Adipocyte (in vitro differentiated cells): ENCODE measurements around the gene NFE2L1.

ENCODE experiments used
- DNase-seq: peaks from one replicate; pipeline ENCODE4 v3.0.0-alpha.2; 2015; ENCODE audit warnings: low read depth
- H3K27me3 ChIP-seq: replicated peaks from 2 replicates; pipeline ENCODE4 v1.7.0; 2013; ENCODE audit warnings: mild to moderate bottlenecking, low read length, moderate library complexity; ENCODE audit not compliant: control insufficient read depth, insufficient read depth
- H3K36me3 ChIP-seq: 2 replicates; pipeline ENCODE4 v1.7.0; 2013; ENCODE audit warnings: low read length, mild to moderate bottlenecking, moderate library complexity; ENCODE audit not compliant: control insufficient read depth, insufficient read depth, severe bottlenecking
- H3K4me1 ChIP-seq: 2 replicates; pipeline ENCODE4 v1.7.0; 2013; ENCODE audit warnings: mild to moderate bottlenecking, low read length, moderate library complexity; ENCODE audit not compliant: control insufficient read depth, insufficient read depth
- H3K4me3 ChIP-seq: 2 replicates; pipeline ENCODE4 v1.7.0; 2013; ENCODE audit warnings: mild to moderate bottlenecking, low read length, moderate library complexity
- H3K9ac ChIP-seq: 2 replicates; pipeline ENCODE4 v1.7.0; 2013; ENCODE audit warnings: mild to moderate bottlenecking, low read length, moderate library complexity
- H3K9me3 ChIP-seq: 2 replicates; pipeline ENCODE4 v1.7.0; 2013; ENCODE audit warnings: mild to moderate bottlenecking, low read length, moderate library complexity; ENCODE audit not compliant: control insufficient read depth

Gene NFE2L1

DNA sequence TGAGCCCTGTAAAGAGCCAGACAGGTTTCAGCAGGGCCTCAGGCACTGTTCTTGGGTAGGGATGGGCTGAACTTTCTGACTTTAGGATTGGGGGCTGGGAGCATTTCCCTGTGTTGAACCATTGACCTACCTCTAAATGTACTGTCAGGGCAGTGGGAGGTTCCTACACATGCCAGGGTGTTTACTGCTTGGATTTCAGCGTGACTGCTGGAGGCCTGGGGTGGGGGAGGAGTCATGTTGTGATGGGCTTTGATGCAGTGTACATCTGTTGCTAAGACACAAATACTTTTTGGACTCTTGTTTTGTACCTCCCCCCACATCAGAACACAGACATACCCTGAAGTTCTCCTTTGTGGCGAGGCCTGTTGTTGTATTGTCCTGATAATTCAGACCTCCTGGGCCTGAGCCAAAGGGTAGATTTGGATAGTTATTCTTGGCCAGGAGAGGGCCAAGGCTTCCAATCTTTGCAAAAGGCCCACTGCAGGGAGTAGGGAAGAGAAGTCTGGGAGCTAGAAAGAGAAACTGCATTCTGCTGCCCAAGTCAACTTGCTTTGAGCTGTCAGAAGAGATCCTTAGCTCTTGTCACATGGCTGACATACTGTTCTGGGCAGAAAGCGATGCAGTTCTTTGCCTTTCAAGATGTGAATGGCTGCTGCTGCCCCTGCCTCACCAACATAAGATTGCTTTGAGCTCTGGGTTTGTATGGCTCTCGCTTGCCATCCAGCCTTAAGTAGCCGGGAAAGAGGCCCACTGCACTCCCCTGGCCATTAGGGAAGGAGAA lies 3.7 kb downstream of the NFE2L1 start:
- Histone ChIP-seq H3K9ac (peak overlapping the region; percentile 99), H3K27me3 (no peaks in the 10 kb centered on the region), H3K4me1 (peaks cover 59% of the 10 kb centered on the region), H3K4me3 (peak overlapping the region; percentile 99), H3K9me3 (no peaks in the 10 kb centered on the region), H3K36me3 (peaks cover 17% of the 10 kb centered on the region)
- peak; percentile 93 for DNase-seq

DNA sequence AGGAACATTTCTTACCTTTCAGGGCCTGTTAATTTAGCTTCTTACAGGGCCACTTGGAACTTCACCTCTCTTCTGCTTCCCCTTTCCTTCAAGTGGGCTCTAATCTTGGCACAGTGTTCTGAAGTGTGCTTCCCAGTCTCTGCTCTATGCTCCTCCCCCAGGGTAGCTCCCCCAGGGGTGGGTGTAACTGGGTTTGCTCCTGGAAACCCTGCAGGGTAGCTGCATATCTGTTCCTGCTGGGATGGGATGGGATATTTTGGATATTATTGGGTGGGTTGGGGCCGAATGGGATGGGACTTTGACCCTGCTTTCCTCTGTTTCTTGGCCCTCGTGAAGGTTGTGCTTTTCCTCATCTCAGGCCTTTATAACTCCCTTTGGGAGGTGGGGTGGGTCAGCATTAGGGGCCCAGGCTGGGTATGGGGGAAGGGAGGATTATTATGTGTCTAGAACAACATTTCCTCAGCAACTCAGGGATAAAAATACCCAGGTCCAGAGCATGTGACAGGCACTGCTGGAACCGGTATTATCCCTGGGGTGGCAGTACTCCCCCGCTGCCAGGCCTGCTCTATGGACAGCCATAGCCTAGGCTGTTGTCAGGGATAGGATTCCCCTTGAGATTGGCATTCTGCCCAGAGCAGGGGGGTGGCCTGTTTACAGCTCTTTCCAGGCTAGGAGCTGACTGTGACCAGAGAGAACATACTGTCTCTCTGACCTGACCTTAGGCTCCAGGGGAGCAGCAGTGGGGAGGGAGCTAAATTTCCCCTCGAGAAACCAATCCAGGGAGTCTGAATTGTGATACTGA lies 5.0 kb downstream of the NFE2L1 start:
- H3K9ac ChIP-seq, result peak overlapping the region; percentile 99
- peaks cover 55% of the 10 kb centered on the region for H3K4me1 ChIP-seq
- H3K36me3 ChIP-seq, result peaks cover 29% of the 10 kb centered on the region
- H3K9me3 ChIP-seq, result no peaks in the 10 kb centered on the region
- no peaks in the 10 kb centered on the region for H3K27me3 ChIP-seq
- H3K4me3 ChIP-seq, result peak overlapping the region; percentile 99
- DNase-seq, result peak; percentile 47

DNA sequence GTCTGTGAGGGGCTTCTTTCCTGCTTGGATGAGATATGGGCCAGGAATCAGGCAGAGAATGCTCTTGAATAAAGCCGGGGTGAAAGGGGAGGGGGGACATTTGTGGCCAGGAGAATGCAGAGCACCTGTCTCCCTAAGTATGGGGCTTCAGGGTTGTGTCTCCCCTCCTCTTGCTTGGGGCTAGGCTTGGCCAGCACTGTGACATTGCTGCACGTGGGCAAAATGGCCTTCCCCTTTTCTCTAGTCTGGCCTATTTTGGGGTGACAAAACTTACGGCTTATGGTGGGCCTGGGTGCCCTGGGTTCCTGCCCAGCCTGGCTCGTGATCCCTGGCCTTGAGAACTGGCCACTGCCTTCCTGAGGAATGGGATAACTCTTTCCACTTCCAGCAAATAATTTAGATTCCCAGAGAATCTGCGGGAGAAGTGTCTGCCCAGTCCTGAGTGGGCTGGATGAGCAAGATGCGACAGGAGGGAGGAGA lies 5.6 kb downstream of the NFE2L1 start:
- Histone ChIP-seq H3K4me1 (peaks cover 55% of the 10 kb centered on the region), H3K9ac (peak overlapping the region; percentile 99), H3K4me3 (peak overlapping the region; percentile 99), H3K36me3 (peaks cover 36% of the 10 kb centered on the region), H3K9me3 (no peaks in the 10 kb centered on the region), H3K27me3 (no peaks in the 10 kb centered on the region)
- DNase-seq, result no peak

DNA sequence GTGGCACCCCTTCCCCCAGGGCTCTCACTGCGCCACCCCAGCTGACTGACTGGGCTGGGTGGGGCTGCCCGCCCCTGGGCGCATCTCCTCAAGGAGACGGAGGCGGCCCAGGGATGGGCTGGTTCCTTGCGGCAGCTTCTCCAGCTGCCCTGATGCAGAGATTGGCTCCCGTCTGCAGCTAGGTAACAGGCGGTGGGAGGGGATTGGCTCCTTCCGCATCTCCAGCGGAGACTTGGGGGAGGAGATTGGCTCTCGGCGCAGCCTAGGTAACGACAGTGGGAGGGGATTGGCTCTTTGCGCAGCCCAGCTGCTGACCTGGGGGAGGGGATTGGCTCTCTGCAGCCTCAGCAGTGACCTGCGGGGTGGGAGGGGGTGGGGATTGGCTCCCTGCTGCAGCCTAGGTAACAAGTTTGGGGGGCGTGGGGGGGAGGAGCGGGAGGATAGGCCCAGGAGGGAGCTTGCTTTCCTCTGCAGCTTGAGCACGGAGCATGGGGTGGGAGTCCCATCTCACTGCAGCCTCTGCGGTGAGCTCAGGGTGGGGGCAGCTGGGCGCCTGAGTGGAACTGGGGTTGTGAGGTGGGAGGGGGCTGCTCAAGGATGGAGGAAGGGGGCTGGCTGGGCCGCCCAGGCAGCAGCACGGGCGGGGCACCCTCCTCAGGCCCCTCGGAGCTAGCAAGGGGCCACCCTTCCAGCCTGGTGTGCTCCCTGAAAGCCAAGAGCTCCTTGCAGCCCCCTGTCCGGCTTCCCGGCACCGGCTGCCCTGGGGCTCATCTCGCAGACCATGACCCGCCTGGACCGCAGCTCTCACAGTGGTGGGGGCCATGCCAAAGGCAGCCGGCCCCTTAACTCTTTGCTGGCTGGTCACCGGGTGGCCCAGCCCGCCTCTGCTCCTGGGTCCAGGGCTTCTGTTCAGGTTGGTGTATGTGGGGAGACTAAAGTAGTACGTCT lies 6.4 kb downstream of the NFE2L1 start:
- H3K4me1 ChIP-seq, result peaks cover 59% of the 10 kb centered on the region
- peak overlapping the region; percentile 99 for H3K4me3 ChIP-seq
- no peaks in the 10 kb centered on the region for H3K9me3 ChIP-seq
- H3K36me3 ChIP-seq, result peaks cover 43% of the 10 kb centered on the region
- peak; percentile 61 for DNase-seq
- H3K9ac ChIP-seq, result peak overlapping the region; percentile 99
- no peaks in the 10 kb centered on the region for H3K27me3 ChIP-seq

DNA sequence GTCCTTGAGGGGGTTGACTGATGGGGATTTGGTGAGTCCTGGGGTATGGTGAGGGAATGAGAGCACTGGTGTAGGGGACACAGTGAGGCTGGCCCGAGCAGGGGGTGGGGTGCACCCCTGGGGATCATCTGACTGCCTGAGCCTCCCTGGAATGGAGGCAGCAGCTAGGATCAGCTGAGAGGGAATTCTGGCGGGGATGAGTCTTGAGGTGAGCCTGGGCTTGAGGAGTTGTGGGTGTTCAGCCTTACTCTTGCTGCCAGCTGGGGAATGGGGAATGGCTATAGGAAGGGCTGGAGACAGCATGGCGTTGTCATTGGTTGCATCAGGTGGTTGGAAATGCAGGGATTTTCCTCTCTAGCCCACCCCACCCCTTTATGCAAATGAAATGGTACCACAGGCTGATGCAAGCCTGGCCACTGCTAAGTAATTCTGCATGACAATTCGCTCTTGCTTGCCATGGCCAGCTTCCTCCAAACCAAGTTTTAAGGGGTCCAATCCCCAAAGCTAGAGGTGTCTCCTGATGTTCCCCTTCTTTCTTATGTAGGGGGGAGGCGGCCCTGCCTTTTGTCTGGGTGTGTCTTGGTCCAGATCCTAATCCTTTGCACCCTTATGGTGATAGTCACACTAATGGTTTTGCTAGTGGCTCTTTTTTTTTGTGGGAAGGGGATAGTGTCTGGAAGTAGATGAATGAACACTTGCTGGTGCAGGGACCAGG lies 7.5 kb downstream of the NFE2L1 start:
- peak overlapping the region; percentile 99 for H3K4me3 ChIP-seq
- H3K9ac ChIP-seq, result peak overlapping the region; percentile 99
- H3K36me3 ChIP-seq, result peaks cover 52% of the 10 kb centered on the region
- peaks cover 64% of the 10 kb centered on the region for H3K4me1 ChIP-seq
- DNase-seq, result peak; percentile 94
- H3K9me3 ChIP-seq, result no peaks in the 10 kb centered on the region
- no peaks in the 10 kb centered on the region for H3K27me3 ChIP-seq

DNA sequence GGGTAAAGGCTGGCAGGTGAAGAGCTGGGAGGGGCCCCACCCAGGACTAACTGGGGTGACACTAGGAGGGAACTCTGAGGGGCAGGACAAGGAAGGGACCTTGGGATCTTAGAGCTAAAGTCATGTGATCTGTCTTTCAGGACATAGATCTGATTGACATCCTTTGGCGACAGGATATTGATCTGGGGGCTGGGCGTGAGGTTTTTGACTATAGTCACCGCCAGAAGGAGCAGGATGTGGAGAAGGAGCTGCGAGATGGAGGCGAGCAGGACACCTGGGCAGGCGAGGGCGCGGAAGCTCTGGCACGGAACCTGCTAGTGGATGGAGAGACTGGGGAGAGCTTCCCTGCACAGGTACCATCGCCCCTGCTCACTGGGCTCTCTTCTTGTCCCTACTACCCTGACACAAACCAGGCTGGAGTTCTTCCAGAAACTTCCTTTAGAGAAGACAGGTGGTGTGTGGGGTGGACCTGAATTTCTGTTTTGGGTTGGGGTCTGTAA lies 8.1 kb downstream of the NFE2L1 start:
- Histone ChIP-seq H3K9ac (peak overlapping the region; percentile 99), H3K4me1 (peaks cover 61% of the 10 kb centered on the region), H3K36me3 (peaks cover 51% of the 10 kb centered on the region), H3K27me3 (no peaks in the 10 kb centered on the region), H3K4me3 (peak overlapping the region; percentile 99), H3K9me3 (no peaks in the 10 kb centered on the region)
- no peak for DNase-seq

DNA sequence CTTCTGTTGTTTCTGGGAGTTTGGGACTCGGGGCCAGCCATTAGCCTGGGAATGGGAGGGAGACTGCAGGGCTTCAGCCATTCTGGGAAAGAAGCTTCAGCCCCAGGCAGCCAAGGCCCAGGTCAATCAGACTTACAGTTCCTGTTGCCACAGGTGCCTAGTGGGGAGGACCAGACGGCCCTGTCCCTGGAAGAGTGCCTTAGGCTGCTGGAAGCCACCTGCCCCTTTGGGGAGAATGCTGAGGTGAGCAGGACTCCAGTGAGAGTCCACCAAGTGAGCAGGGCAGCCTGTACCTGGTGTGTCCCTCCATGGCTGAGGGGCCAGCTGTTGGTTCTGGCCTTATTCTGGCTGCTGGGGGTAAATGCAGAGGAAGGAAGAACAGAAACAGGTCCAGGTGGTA lies 8.7 kb downstream of the NFE2L1 start:
- Histone ChIP-seq H3K4me3 (no peak overlapping the region), H3K4me1 (peaks cover 55% of the 10 kb centered on the region)

DNA sequence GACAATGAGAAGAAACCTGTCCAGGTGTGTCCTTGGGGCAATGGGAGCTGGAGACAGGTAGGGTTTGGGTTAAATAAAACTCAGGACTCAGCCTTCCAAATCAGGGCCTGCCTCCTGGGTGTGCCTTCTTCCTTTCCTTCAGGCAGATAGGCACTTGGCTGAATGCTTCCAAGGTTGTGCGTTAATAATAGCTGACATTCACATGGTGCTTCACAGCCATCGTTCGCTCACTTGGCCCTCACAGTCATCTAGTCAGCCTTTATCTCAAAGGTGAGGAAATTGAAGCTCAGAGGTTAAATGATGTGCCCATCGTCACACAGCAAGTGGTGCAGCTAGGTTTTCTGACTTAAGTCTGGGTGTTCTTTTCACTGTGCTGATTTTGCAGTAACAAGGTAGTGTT lies 9.5 kb downstream of the NFE2L1 start:
- Histone ChIP-seq H3K4me3 (no peak overlapping the region), H3K9ac (peak overlapping the region; percentile 99), H3K27me3 (no peaks in the 10 kb centered on the region), H3K9me3 (no peaks in the 10 kb centered on the region), H3K36me3 (peaks cover 62% of the 10 kb centered on the region), H3K4me1 (peaks cover 47% of the 10 kb centered on the region)
- no peak for DNase-seq

More for the DNA sequence above, 8.7 kb downstream of the NFE2L1 start:
- Histone ChIP-seq H3K27me3 (no peaks in the 10 kb centered on the region), H3K9me3 (no peaks in the 10 kb centered on the region), H3K9ac (peak overlapping the region; percentile 99), H3K36me3 (peaks cover 55% of the 10 kb centered on the region)
- DNase-seq, result no peak

DNA sequence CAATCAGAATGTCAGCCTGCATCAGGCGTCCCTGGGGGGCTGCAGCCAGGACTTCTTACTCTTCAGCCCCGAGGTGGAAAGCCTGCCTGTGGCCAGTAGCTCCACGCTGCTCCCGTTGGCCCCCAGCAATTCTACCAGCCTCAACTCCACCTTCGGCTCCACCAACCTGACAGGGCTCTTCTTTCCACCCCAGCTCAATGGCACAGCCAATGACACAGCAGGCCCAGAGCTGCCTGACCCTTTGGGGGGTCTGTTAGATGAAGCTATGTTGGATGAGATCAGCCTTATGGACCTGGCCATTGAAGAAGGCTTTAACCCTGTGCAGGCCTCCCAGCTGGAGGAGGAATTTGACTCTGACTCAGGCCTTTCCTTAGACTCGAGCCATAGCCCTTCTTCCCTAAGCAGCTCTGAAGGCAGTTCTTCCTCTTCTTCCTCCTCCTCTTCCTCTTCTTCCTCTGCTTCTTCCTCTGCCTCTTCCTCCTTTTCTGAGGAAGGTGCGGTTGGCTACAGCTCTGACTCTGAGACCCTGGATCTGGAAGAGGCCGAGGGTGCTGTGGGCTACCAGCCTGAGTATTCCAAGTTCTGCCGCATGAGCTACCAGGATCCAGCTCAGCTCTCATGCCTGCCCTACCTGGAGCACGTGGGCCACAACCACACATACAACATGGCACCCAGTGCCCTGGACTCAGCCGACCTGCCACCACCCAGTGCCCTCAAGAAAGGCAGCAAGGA lies 10.4 kb downstream of the NFE2L1 start:
- Histone ChIP-seq H3K27me3 (no peaks in the 10 kb centered on the region), H3K9me3 (no peaks in the 10 kb centered on the region), H3K9ac (no peak overlapping the region), H3K36me3 (peaks cover 72% of the 10 kb centered on the region), H3K4me3 (no peak overlapping the region), H3K4me1 (peaks cover 44% of the 10 kb centered on the region)
- no peak for DNase-seq
